K562 (cell line): ENCODE measurements around the gene MYCBP2. TPM values are rescaled to one million over a fixed set of nuclear protein-coding genes. Genes with fewer than 3 reads are reported as not detected.

ENCODE experiments used
- ARID1B ChIP-seq: fragments of 450-650 bp; IDR thresholded peaks from 2 replicates; pipeline ENCODE4 v1.6.1; 2016; ENCODE audit warnings: antibody characterized with exemption, mild to moderate bottlenecking, inconsistent platforms
- E2F1 ChIP-seq: sonication (generic); formaldehyde crosslinking; IDR thresholded peaks from 2 replicates; pipeline ENCODE4 v1.8.1; 2023; ENCODE audit warnings: mild to moderate bottlenecking, missing genetic modification reagents, moderate library complexity
- ETV1 ChIP-seq: fragments of 450-650 bp; conservative IDR thresholded peaks from 2 replicates; pipeline ENCODE4 v1.6.1; 2016; ENCODE audit warnings: missing genetic modification characterization, control low read depth, low read depth, missing compliant biosample characterization
- FOS ChIP-seq: IDR thresholded peaks from 3 replicates; pipeline ENCODE4 v1.6.1; 2011; ENCODE audit not compliant: insufficient read length; ENCODE audit errors: extremely low read depth
- HMBOX1 ChIP-seq: sonication (generic); IDR thresholded peaks from 2 replicates; pipeline ENCODE4 v1.6.1; 2016
- HNRNPLL ChIP-seq: fragments of 200-400 bp; formaldehyde crosslinking; IDR thresholded peaks from 2 replicates; pipeline ENCODE4 v1.6.1; 2017; ENCODE audit warnings: low read length, low read depth, mild to moderate bottlenecking; ENCODE audit not compliant: poor library complexity, severe bottlenecking
- HSF4 ChIP-seq: fragments of 250-450 bp; sonication (Bioruptor Pico); IDR thresholded peaks from 2 replicates; pipeline ENCODE4 v2.1.2; 2022; ENCODE audit warnings: mild to moderate bottlenecking, moderate library complexity, borderline replicate concordance
- PRMT5 ChIP-seq: sonication (generic); formaldehyde crosslinking; IDR thresholded peaks from 2 replicates; pipeline ENCODE4 v1.5.0; 2020; ENCODE audit warnings: missing genetic modification reagents
- RBM17 ChIP-seq: fragments of 200-400 bp; formaldehyde crosslinking; IDR thresholded peaks from 2 replicates; pipeline ENCODE4 v1.6.1; 2017; ENCODE audit warnings: low read depth, mild to moderate bottlenecking, low read length, borderline replicate concordance
- SMARCC2 ChIP-seq: fragments of 450-650 bp; IDR thresholded peaks from 2 replicates; pipeline ENCODE4 v1.6.1; 2017; ENCODE audit warnings: antibody characterized with exemption, moderate library complexity, mild to moderate bottlenecking, low read depth
- SP1 ChIP-seq: sonication (generic); formaldehyde crosslinking; IDR thresholded peaks from 2 replicates; pipeline ENCODE4 v1.8.1; 2022; ENCODE audit warnings: mild to moderate bottlenecking, missing genetic modification reagents
- SRSF3 ChIP-seq: fragments of 200-400 bp; formaldehyde crosslinking; IDR thresholded peaks from 2 replicates; pipeline ENCODE4 v1.6.1; 2016; ENCODE audit warnings: mild to moderate bottlenecking, low read length, moderate library complexity; ENCODE audit not compliant: insufficient read depth
- ZBTB7A ChIP-seq: IDR thresholded peaks from 2 replicates; pipeline ENCODE4 v1.6.1; 2011; ENCODE audit warnings: low read depth, mild to moderate bottlenecking, low read length, moderate library complexity, borderline replicate concordance; ENCODE audit not compliant: control insufficient read depth
- ZFP30 ChIP-seq: fragments of 250-450 bp; sonication (Bioruptor Pico); IDR thresholded peaks from 2 replicates; pipeline ENCODE4 v1.8.0; 2022; ENCODE audit warnings: moderate library complexity, mild to moderate bottlenecking, inconsistent platforms, borderline replicate concordance
- ZNF354B ChIP-seq: fragments of 250-450 bp; sonication (Bioruptor Pico); IDR thresholded peaks from 2 replicates; pipeline ENCODE4 v1.4.0; 2020
- ZNF586 ChIP-seq: fragments of 450-650 bp; formaldehyde crosslinking; conservative IDR thresholded peaks from 2 replicates; pipeline ENCODE4 v1.4.0; 2020; ENCODE audit warnings: mild to moderate bottlenecking, moderate library complexity
- ZNF592 ChIP-seq: fragments of 450-650 bp; IDR thresholded peaks from 2 replicates; pipeline ENCODE4 v1.6.1; 2017; ENCODE audit warnings: antibody characterized with exemption, mild to moderate bottlenecking
- ZNF699 ChIP-seq: fragments of 250-450 bp; sonication (Bioruptor Pico); IDR thresholded peaks from 2 replicates; pipeline ENCODE4 v1.8.0; 2021; ENCODE audit warnings: mild to moderate bottlenecking, moderate library complexity; ENCODE audit not compliant: insufficient replicate concordance
- ZNF764 ChIP-seq: fragments of 250-450 bp; sonication (Bioruptor Pico); IDR thresholded peaks from 2 replicates; pipeline ENCODE4 v1.4.0; 2020; ENCODE audit warnings: low read depth, mild to moderate bottlenecking, moderate library complexity
- polyA plus RNA-seq, 8 experiments: library from polyadenylated mRNA; depleted of rRNA in 4 of 8; stranded (reverse) in 5 of 8; unstranded in 3 of 8; fragments of >200 nt; fragmentation: Nextera tagmentation in 2 of 8; fragmentation: Illumina TruSeq in 1 of 8; extraction: Ambion mirVana in 2 of 8; extraction: Trizol in 1 of 8; gene quantifications; 2 replicates each; pipeline versions ENCODE4 v1.2.1 to v1.2.3, GENCODE V29; 2011 to 2014; ENCODE audit warnings: inconsistent platforms in 1 of 8, missing spikeins in 1 of 8
- total RNA-seq, 7 experiments: library from RNA; depleted of rRNA in 6 of 7; stranded (reverse); fragments of >200 nt in 6 of 7; fragmentation: Illumina TruSeq in 2 of 7; extraction: Trizol in 2 of 7; gene quantifications; 2 replicates each; pipeline versions ENCODE4 v1.2.1 to v1.2.3, GENCODE V29; 2011 to 2021; ENCODE audit warnings: low replicate concordance in 1 of 7
- TF ChIP-seq, protein P1 (sequence below): sonication (generic); formaldehyde crosslinking; IDR thresholded peaks from 2 replicates; pipeline ENCODE4 v1.4.0; 2020; ENCODE audit warnings: mild to moderate bottlenecking, missing genetic modification reagents

Gene MYCBP2
- total and polyA plus RNA-seq, 9 of the 15 experiments (the other 6 are each of a cell fraction or from before 2014, with no cell fraction given), result 13.2 to 47.2 (median 28.9) TPM

DNA sequence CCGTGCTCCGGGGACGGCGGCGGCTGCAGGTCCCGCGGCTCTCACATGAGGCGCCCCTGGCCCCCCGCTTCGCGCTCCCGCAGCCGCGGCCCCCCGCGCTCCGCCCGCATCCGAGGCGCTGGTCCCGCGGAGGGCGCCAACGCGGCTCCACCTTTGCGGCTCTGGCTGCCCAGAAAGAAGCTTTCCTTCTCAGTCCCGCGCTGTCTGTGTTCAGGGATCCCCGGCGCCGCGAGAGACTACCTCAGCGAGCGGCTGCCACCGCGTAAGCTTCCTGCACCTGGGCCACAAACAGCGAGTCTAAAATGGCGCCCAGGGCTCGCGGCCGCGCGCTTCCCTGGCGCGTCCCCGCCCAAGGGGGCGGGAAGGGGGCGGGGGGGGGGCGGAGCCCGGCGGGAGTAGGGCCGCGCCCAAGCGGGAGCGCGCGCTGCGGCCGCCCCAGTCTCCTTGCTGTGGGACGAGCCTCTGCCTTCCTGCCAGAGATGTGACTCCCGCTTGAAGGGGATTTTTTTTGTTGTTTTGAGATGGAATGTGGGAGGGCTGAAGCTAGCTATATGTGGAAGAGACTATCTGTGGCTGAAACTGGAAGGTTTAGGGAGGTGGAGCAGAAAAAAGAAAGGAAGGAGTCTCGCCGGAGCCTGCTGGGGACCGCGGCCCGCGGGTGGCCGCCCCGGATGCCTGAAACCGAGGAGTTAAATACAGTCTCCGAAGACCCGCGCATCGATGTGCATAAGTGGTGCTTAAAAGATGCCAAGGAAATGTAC, 299.9 kb downstream of the MYCBP2 start, which contains the start of gene FBXL3 (continued):
- TF ChIP-seq, protein P1, sequence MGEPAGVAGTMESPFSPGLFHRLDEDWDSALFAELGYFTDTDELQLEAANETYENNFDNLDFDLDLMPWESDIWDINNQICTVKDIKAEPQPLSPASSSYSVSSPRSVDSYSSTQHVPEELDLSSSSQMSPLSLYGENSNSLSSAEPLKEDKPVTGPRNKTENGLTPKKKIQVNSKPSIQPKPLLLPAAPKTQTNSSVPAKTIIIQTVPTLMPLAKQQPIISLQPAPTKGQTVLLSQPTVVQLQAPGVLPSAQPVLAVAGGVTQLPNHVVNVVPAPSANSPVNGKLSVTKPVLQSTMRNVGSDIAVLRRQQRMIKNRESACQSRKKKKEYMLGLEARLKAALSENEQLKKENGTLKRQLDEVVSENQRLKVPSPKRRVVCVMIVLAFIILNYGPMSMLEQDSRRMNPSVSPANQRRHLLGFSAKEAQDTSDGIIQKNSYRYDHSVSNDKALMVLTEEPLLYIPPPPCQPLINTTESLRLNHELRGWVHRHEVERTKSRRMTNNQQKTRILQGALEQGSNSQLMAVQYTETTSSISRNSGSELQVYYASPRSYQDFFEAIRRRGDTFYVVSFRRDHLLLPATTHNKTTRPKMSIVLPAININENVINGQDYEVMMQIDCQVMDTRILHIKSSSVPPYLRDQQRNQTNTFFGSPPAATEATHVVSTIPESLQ (CRISPR knock-in tag), result no peak
- TF ChIP-seq SRSF3 (no peak), ZNF699 (CRISPR knock-in tag) (no peak), ZBTB7A (no peak; the same call in 1 of the 2 replicates), PRMT5 (CRISPR knock-in tag) (no peak), SP1 (CRISPR knock-in tag) (no peak), RBM17 (no peak), E2F1 (CRISPR knock-in tag) (no peak), ZNF586 (CRISPR knock-in tag) (no peak), ETV1 (no peak), ZNF592 (no peak), ZNF764 (CRISPR knock-in tag) (no peak), HMBOX1 (no peak), ZFP30 (CRISPR knock-in tag) (no peak), ARID1B (no peak), HNRNPLL (no peak), ZNF354B (CRISPR knock-in tag) (no peak), FOS (no peak), SMARCC2 (no peak), HSF4 (CRISPR knock-in tag) (no peak)
